Left hindlimb (tissue), 1 donor: ENCODE measurements around the gene SLC25A5.
"Not testable (repeated sequence)": the region's sequence is repeated elsewhere in the genome, so short reads cannot be mapped to it uniquely, and the experiment has no call there.

Experiments
- DNase-seq: peaks from one replicate; pipeline ENCODE4 v3.0.0-alpha.2; 2018

The SLC25A5 gene

GRCh38 chrX:119478504-119478903, 10.3 kb downstream of the SLC25A5 start:
- DNase-seq = no peak

- DNase-seq = no peak
These were observed 11.6 kb downstream of the SLC25A5 start for GRCh38 chrX:119479845-119480244.

GRCh38 chrX:119481323-119481801, 13.1 kb downstream of the SLC25A5 start:
- no peak for DNase-seq

- no peak for DNase-seq
These were observed 13.8 kb downstream of the SLC25A5 start for GRCh38 chrX:119482041-119482440.

- DNase-seq = peak; percentile 53
These were observed 14.5 kb downstream of the SLC25A5 start for GRCh38 chrX:119482481-119483480.

GRCh38 chrX:119486745-119487144, 18.5 kb downstream of the SLC25A5 start:
- DNase-seq = no peak

GRCh38 chrX:119487766-119488165, 19.5 kb downstream of the SLC25A5 start:
- not testable (repeated sequence) for DNase-seq

GRCh38 chrX:119488749-119489148, 20.5 kb downstream of the SLC25A5 start:
- no peak for DNase-seq

GRCh38 chrX:119489212-119490074, 21.2 kb downstream of the SLC25A5 start:
- no peak for DNase-seq

GRCh38 chrX:119492463-119492862, 24.2 kb downstream of the SLC25A5 start:
- DNase-seq = no peak

GRCh38 chrX:119493851-119494495, 25.7 kb downstream of the SLC25A5 start:
- not testable (repeated sequence) for DNase-seq

GRCh38 chrX:119495734-119496726, 27.8 kb downstream of the SLC25A5 start:
- DNase-seq = no peak

- no peak for DNase-seq
These were observed 28.9 kb downstream of the SLC25A5 start for GRCh38 chrX:119497185-119497584.

GRCh38 chrX:119500061-119500800, 32.0 kb downstream of the SLC25A5 start:
- no peak for DNase-seq

- no peak for DNase-seq
These were observed 33.4 kb downstream of the SLC25A5 start for GRCh38 chrX:119501511-119502148.

- DNase-seq = peak; percentile 30
These were observed 34.7 kb downstream of the SLC25A5 start for GRCh38 chrX:119502727-119503483.

- peak; percentile 67 for DNase-seq
These were observed 35.2 kb downstream of the SLC25A5 start for GRCh38 chrX:119503484-119503861.

GRCh38 chrX:119505145-119505544, 36.9 kb downstream of the SLC25A5 start:
- DNase-seq = not testable (repeated sequence)

GRCh38 chrX:119505945-119506344, 37.7 kb downstream of the SLC25A5 start:
- no peak for DNase-seq
